AG04449 (cell line): Measurements from ENCODE around the gene C11orf91.

Experiments used
- CTCF ChIA-PET: fragments of 350-600 bp; formaldehyde crosslinking; extraction: SDS; loops from one replicate; lab custom pipeline; 2021; ENCODE audit warnings: antibody characterized with exemption; lab: Yijun Ruan, JAX
- POLR2A ChIA-PET: fragments of 400-600, 350-600 bp; formaldehyde crosslinking; extraction: SDS; loops from one replicate; lab custom pipeline; 2020; ENCODE audit warnings: antibody characterized with exemption, inconsistent platforms; lab: Yijun Ruan, JAX
- DNase-seq: peaks from one replicate; pipeline ENCODE4 v3.0.0-alpha.2; 2010; ENCODE audit warnings: low read depth, low spot score
- H3K4me3 ChIP-seq: 2 replicates; pipeline ENCODE4 v1.5.1; 2011; ENCODE audit warnings: low read depth, mild to moderate bottlenecking, control low read depth, low read length
- TF ChIP-seq, protein P1 (sequence below): IDR thresholded peaks from one replicate; pipeline ENCODE4 v1.5.1; 2011; ENCODE audit warnings: mild to moderate bottlenecking, moderate library complexity, low read length, control low read depth, inconsistent platforms; ENCODE audit not compliant: insufficient read depth; ENCODE audit errors: missing control alignments

Gene C11orf91

DNA sequence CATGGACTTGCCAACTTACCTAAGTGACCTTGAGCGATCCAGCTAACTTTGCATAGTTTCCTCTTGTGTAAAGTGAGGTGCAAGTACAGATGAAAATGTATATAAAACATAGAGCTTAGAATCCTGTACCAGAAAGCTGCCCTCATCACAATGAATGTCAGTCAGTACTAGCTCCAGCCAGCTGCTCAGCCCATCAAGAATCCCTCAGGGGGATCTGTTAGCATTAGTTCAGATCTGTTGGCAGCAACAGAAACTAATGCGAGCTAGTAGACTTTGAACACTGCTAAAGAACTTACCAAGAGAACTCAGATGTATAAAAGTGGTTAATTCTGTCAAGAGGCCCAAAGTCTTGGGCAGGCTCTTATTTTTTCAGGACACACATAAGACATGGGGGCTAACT, 6.3 kb upstream of the C11orf91 start:
- ChIA-PET POLR2A (interaction anchor here (0.9 kb wide), 1 partner anchor 15 kb away, joined by 3 read pairs; no protein-coding TSS in a partner anchor), CTCF (interaction anchor here (0.7 to 2.7 kb wide), 3 partner anchors 9 to 122 kb away, joined by 3 to 11 read pairs (median 4); no protein-coding TSS in a partner anchor)
- DNase-seq, result no peak
- TF ChIP-seq, protein P1, sequence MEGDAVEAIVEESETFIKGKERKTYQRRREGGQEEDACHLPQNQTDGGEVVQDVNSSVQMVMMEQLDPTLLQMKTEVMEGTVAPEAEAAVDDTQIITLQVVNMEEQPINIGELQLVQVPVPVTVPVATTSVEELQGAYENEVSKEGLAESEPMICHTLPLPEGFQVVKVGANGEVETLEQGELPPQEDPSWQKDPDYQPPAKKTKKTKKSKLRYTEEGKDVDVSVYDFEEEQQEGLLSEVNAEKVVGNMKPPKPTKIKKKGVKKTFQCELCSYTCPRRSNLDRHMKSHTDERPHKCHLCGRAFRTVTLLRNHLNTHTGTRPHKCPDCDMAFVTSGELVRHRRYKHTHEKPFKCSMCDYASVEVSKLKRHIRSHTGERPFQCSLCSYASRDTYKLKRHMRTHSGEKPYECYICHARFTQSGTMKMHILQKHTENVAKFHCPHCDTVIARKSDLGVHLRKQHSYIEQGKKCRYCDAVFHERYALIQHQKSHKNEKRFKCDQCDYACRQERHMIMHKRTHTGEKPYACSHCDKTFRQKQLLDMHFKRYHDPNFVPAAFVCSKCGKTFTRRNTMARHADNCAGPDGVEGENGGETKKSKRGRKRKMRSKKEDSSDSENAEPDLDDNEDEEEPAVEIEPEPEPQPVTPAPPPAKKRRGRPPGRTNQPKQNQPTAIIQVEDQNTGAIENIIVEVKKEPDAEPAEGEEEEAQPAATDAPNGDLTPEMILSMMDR, result no peak
- no peak overlapping the region for H3K4me3 ChIP-seq

DNA sequence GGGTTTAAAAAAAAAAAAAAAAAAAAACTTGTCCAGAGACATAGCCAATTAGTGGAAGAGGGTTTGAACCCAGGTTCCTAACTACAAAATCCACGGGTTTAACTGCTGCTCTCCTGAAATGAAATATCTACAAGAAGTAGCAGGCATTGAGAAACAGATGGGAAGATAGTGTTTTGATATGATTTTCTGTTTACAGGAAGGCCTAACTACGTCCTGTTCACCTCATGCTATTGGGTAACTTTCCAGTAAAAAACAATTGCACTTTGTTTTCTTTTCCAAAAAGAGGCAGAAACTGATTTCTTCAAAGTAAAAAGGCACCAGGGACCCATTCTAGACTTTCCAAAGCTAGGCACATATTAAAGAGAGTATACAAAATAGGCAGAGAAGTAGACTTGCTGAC, 5.9 kb upstream of the C11orf91 start:
- ChIA-PET CTCF (interaction anchor here (0.7 to 4.1 kb wide), 4 partner anchors 7 to 123 kb away, joined by 3 to 12 read pairs (median 8); no protein-coding TSS in a partner anchor), POLR2A (no interaction called here)
- TF ChIP-seq, protein P1, result no peak
- DNase-seq, result no peak
- H3K4me3 ChIP-seq, result no peak overlapping the region

DNA sequence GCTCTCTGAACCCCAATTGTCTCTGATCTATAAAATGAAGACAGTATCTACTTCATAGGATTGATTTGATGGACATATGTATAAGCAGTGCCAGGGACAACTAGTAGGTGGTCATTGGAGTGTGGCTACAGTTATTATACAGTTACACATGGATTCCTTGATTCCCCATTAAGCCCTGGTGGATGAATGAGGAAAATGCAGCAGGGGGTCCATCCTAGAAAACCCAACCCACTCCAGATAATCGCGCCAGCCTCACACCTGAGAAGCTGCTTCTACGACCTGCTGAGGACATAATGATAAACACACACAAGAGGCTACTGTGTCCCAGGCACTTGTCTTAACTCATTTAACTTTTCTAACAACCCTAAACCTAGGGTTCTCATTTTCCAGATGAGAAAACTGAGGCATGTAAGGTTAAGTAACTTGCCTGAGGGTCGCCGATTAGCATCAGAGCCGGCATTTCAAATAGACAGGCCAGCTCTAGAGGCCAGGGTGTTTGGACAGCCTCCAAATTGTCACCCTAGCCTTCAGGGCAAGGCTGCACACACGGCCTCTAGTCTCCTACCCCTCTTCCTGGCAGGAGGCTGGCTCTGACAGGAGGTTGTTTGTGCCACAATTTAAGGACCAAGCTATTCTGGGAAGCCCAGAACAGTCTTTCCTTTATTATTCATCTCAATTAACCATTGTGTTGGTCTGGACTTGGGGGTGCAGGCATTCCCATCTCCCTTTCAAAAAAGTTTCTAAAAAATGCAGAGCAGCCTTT, 3.8 kb upstream of the C11orf91 start:
- POLR2A ChIA-PET, result no interaction called here
- CTCF ChIA-PET, result interaction anchor here (0.8 to 4.7 kb wide), 6 partner anchors 9 to 38 kb away, joined by 3 to 19 read pairs (median 10); no protein-coding TSS in a partner anchor
- H3K4me3 ChIP-seq, result no peak overlapping the region
- no peak for DNase-seq
- TF ChIP-seq, protein P1, result no peak

DNA sequence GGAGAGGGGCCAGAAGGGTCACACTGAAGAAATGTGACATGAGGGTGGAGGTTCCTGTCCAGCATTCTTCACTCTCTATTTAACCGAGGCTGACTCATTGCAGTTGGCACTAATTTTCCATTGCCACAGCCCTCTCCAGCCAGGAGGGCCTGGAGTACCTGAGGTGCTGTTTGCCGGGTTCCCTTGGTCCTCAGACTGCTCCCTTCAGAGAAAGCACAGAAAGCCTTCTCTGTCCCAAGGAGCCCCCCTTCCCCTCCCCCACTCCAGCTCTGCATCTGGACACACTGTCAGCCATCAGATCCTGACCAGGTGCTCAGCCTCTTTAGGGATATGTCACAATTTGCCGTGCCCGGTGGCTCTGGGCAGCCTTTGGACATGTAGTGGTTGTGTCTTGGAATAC, 3.2 kb upstream of the C11orf91 start:
- POLR2A ChIA-PET, result no interaction called here
- H3K4me3 ChIP-seq, result no peak overlapping the region
- TF ChIP-seq, protein P1, result no peak
- CTCF ChIA-PET, result interaction anchor here (1.8 to 4.7 kb wide), 5 partner anchors 10 to 39 kb away, joined by 6 to 19 read pairs (median 12); no protein-coding TSS in a partner anchor
- no peak for DNase-seq

DNA sequence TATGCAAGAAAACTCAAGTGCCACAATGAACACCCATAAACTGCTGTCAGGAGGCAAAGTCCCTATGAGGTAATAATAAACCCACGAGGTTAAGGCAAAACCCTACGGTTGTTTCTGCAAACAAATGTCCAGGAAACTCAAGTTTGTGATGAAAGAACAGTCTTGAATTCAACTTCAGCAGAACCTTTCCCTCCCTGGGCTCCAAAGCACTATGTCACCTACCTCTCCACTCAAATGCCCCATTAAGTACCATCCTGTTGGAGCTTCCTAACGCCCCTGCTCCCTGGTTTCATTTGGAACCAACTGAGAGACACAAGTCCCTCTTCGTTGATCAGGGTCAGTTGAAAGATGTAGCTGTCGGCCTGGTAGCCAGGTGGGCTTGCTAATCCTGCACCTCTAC, 2.6 kb upstream of the C11orf91 start:
- TF ChIP-seq, protein P1, result no peak
- no peak overlapping the region for H3K4me3 ChIP-seq
- DNase-seq, result no peak
- ChIA-PET POLR2A (no interaction called here), CTCF (interaction anchor here (1.8 to 4.7 kb wide), 6 partner anchors 11 to 41 kb away, joined by 9 to 37 read pairs (median 13); no protein-coding TSS in a partner anchor)
